Osteoblast (primary cell): Measurements from ENCODE around the gene TIA1. TPM values are rescaled to one million over a fixed set of nuclear protein-coding genes. Genes with fewer than 3 reads are reported as not detected.

Experiments
- DNase-seq: peaks from one replicate; pipeline ENCODE4 v3.0.0; 2011; ENCODE audit warnings: low spot score, mixed read lengths; ENCODE audit not compliant: insufficient read length; ENCODE audit errors: missing footprints
- H2AFZ ChIP-seq: 2 replicates; pipeline ENCODE4 v1.6.0; 2011; ENCODE audit warnings: mild to moderate bottlenecking, low read length
- H3K27ac ChIP-seq: 2 replicates; pipeline ENCODE4 v1.5.1; 2011; ENCODE audit warnings: mild to moderate bottlenecking, low read depth, low read length, moderate library complexity
- H3K27me3 ChIP-seq: 2 replicates; pipeline ENCODE4 v1.6.0; 2012; ENCODE audit warnings: mild to moderate bottlenecking, control low read depth, inconsistent platforms, low read length, moderate library complexity; ENCODE audit not compliant: insufficient read depth
- H3K36me3 ChIP-seq: 2 replicates; pipeline ENCODE4 v1.5.1; 2011; ENCODE audit warnings: mild to moderate bottlenecking, low read length, control low read depth, moderate library complexity; ENCODE audit not compliant: insufficient read depth
- H3K4me1 ChIP-seq: 2 replicates; pipeline ENCODE4 v1.5.1; 2011; ENCODE audit warnings: mild to moderate bottlenecking, low read length, control low read depth, moderate library complexity; ENCODE audit not compliant: insufficient read depth
- H3K4me2 ChIP-seq: 2 replicates; pipeline ENCODE4 v1.6.0; 2011; ENCODE audit warnings: mild to moderate bottlenecking, low read length; ENCODE audit not compliant: insufficient read depth
- H3K4me3 ChIP-seq: fragments of 200-600 bp; sonication (generic); 3 replicates; pipeline ENCODE4 v1.5.1; 2012; ENCODE audit warnings: mild to moderate bottlenecking, low read length, inconsistent platforms; ENCODE audit not compliant: insufficient read depth
- H3K79me2 ChIP-seq: 2 replicates; pipeline ENCODE4 v1.6.0; 2012; ENCODE audit warnings: mild to moderate bottlenecking, low read length, control low read depth, inconsistent platforms; ENCODE audit not compliant: insufficient read depth
- H3K9me3 ChIP-seq: 2 replicates; pipeline ENCODE4 v1.5.1; 2011; ENCODE audit warnings: low read depth, low read length, control low read depth
- H4K20me1 ChIP-seq: 2 replicates; pipeline ENCODE4 v1.6.0; 2012; ENCODE audit warnings: mild to moderate bottlenecking, low read length, control low read depth; ENCODE audit not compliant: insufficient read depth
- total RNA-seq: library from RNA; depleted of rRNA; stranded (reverse); fragments of >200 nt; gene quantifications from 2 replicates; pipeline ENCODE4 v1.2.3, GENCODE V29; 2012
- TF ChIP-seq, protein P1 (sequence below): IDR thresholded peaks from 2 replicates; pipeline ENCODE4 v1.5.1; 2011; ENCODE audit warnings: mild to moderate bottlenecking, low read depth, low read length, moderate library complexity; ENCODE audit errors: extremely low read depth

Gene TIA1
- total RNA-seq, 1 donor: 87.6 TPM

DNA sequence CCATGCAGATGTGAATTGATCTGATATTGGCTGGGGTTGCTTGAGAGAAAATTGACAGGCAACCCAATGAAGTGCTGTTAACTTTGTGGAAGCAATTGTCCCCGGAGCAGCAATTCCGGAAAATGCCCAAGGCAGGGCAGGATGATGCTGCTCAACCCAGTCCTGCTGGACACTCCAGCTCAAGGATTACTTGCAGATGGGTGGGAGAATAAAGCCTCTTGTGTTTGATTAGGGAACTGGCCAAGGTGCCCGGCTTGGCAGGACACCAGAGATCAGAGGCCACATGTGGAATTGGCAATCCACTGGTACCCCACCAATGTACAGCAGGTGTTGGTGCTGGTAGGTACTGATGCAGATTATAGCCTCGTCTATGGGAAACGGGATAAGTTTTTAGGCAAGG, 45.3 kb downstream of the TIA1 start:
- Histone ChIP-seq H3K36me3 (no peaks in the 10 kb centered on the region), H3K79me2 (no peaks in the 10 kb centered on the region), H3K27ac (no peak overlapping the region), H3K4me1 (no peaks in the 10 kb centered on the region), H3K4me2 (no peak overlapping the region), H2AFZ (no peak overlapping the region), H3K27me3 (no peaks in the 10 kb centered on the region), H3K9me3 (no peaks in the 10 kb centered on the region), H4K20me1 (no peaks in the 10 kb centered on the region), H3K4me3 (no peak overlapping the region)
- TF ChIP-seq, protein P1, sequence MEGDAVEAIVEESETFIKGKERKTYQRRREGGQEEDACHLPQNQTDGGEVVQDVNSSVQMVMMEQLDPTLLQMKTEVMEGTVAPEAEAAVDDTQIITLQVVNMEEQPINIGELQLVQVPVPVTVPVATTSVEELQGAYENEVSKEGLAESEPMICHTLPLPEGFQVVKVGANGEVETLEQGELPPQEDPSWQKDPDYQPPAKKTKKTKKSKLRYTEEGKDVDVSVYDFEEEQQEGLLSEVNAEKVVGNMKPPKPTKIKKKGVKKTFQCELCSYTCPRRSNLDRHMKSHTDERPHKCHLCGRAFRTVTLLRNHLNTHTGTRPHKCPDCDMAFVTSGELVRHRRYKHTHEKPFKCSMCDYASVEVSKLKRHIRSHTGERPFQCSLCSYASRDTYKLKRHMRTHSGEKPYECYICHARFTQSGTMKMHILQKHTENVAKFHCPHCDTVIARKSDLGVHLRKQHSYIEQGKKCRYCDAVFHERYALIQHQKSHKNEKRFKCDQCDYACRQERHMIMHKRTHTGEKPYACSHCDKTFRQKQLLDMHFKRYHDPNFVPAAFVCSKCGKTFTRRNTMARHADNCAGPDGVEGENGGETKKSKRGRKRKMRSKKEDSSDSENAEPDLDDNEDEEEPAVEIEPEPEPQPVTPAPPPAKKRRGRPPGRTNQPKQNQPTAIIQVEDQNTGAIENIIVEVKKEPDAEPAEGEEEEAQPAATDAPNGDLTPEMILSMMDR: no peak
- peak; percentile 58 for DNase-seq

DNA sequence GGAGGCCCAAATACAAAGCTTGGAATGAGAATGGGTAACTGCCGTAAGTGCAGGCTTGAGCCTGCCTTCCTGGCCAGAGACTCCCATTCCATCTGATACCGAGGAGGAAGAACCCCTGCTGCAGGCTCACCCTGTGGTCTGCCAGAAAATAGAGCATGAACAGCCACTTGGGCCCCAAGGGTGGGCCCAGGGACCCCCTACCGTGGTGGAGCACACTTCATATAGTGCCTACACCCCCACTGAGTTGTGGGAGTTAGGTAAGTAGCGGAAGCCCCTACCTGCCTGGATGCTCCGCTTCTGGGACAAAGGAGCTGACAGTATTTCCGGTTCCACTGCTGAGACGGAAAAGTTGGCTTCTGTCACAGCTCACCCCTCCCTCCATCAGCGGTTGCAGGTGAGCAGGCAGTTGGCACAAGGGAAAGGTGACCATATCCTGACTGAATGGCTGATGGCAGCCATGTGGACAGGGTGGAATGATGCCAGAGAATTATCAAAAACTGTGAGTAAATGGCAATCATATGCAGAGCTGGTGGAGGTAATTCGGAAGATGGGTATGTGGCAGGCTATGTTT, 46.1 kb downstream of the TIA1 start:
- peak; percentile 17 for DNase-seq

DNA sequence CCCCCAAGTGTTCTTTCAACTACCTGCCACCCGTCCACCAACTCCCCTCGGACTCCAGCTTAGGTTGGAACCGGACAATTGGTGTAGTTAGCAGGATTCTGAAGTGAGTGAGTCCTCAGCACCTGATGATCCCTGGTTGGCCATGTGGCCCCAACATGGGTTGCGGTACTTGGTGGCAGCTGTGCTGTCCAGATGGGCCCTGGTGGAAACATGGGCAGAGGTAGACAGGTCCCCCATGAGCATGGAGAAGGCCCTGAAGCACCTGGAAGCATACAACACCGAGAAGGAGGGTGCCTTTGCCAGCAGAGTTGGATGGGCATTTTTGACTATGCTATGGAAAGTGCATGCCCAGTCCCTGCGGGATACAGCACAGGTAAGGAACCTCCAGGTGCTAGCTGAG, 46.6 kb downstream of the TIA1 start:
- no peaks in the 10 kb centered on the region for H3K79me2 ChIP-seq
- no peaks in the 10 kb centered on the region for H3K9me3 ChIP-seq
- TF ChIP-seq, protein P1: no peak
- no peak for DNase-seq
- H3K36me3 ChIP-seq: no peaks in the 10 kb centered on the region
- H3K4me1 ChIP-seq: no peaks in the 10 kb centered on the region
- H3K4me2 ChIP-seq: no peak overlapping the region
- no peak overlapping the region for H2AFZ ChIP-seq
- H3K27me3 ChIP-seq: no peaks in the 10 kb centered on the region
- no peak overlapping the region for H3K27ac ChIP-seq
- H4K20me1 ChIP-seq: no peaks in the 10 kb centered on the region
- H3K4me3 ChIP-seq: no peak overlapping the region

More for the DNA sequence above, 46.1 kb downstream of the TIA1 start:
- no peak overlapping the region for H3K4me3 ChIP-seq
- H3K36me3 ChIP-seq: no peaks in the 10 kb centered on the region
- H3K27me3 ChIP-seq: no peaks in the 10 kb centered on the region
- no peak overlapping the region for H2AFZ ChIP-seq
- H4K20me1 ChIP-seq: no peaks in the 10 kb centered on the region
- no peak overlapping the region for H3K27ac ChIP-seq
- no peaks in the 10 kb centered on the region for H3K4me1 ChIP-seq
- no peak overlapping the region for H3K4me2 ChIP-seq
- no peaks in the 10 kb centered on the region for H3K79me2 ChIP-seq
- no peaks in the 10 kb centered on the region for H3K9me3 ChIP-seq
- TF ChIP-seq, protein P1: no peak

DNA sequence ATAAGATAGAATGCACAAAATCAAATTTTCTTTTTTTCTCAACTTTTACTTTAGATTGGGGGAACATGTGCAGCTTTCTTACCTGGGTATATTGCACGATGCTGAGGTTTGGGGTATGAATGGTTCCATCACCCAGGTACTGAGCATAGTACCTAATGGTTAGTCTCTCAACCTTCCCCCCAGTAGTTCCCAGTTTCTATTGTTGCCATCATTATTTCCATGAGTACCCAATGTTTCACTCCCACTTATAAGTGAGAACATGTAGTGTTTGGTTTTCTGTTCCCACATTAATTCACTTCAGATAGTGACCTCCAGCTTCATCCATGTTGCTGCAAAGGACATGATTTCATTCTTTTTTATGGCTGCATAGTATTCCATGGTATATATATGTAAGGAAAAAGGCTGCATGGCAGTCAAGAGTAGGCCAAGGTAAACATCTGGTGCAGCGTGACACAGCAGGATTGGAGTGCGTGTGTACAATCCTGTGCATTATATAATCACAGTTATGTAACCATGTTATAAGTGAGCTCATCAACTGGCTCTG, 47.1 kb downstream of the TIA1 start:
- Histone ChIP-seq H3K27ac (no peak overlapping the region), H3K36me3 (no peaks in the 10 kb centered on the region), H3K4me2 (no peak overlapping the region), H3K79me2 (no peaks in the 10 kb centered on the region), H3K9me3 (no peaks in the 10 kb centered on the region), H3K4me1 (no peaks in the 10 kb centered on the region), H3K4me3 (no peak overlapping the region), H4K20me1 (no peaks in the 10 kb centered on the region), H2AFZ (no peak overlapping the region), H3K27me3 (no peaks in the 10 kb centered on the region)
- DNase-seq: no peak
- TF ChIP-seq, protein P1: no peak
